ENCODE measurements around the gene ZBTB16. TPM values are rescaled to one million over a fixed set of nuclear protein-coding genes. Genes with fewer than 3 reads are reported as not detected.

Gene ZBTB16
- polyA plus RNA-seq, 3 donors, result 4.1 to 12.3 (median 8.3) TPM

DNA sequence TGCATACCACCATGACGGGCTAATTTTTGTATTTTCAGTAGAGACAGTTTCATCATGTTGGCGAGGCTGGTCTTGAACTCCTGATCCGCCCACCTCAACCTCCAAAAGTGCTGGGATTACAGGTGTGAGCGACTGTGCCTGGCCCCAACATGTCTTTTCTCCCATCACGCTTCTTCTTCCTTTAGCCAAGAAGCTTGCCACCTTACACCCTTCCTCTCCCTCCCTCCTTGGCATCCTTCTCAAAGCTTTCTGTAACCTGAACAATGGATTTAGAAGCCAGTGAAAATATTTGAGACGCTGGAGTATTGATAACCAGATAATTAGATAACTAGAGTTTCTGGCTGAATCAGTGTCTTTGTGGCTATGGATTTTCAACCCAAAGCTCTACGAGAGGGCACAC lies 225.4 kb downstream of the ZBTB16 start:
- H3K79me2 ChIP-seq (ENCODE audit: insufficient read depth, low read length), result no peaks in the 10 kb centered on the region

DNA sequence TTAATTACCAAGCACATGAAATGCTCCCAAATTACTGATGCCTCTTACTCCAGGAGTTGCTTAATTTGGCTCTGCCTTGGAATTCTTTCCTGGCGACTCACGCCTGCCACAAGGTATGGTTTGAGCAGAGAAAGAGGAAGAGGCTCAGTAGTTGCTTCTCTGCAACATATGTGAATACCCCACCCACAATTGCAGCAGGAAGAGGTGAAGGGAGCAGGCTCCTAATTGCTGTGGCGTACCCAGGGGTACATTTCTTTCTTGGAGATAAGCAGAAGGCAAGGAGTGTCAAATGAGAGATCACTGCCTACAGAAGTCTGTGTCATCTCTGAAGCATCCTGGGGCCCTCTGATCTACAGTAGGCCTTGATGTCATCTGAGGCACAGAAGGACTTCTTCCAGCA lies 226.1 kb downstream of the ZBTB16 start:
- Histone ChIP-seq H3K4me1 (ENCODE audit: control insufficient read depth in 1 of 2, insufficient read depth in 2 of 2, low read length in 2 of 2) (no peaks in the 10 kb centered on the region), H3K4me3 (replicated peaks in 1 of 3; ENCODE audit: low read depth in 2 of 3, low read length in 3 of 3) (no peak overlapping the region), H3K27me3 (ENCODE audit: control insufficient read depth in 2 of 2, insufficient read depth in 2 of 2, low read length in 2 of 2) (no peaks in the 10 kb centered on the region), H3K36me3 (replicated peaks in 1 of 2; ENCODE audit: control insufficient read depth in 1 of 2, insufficient read depth in 2 of 2, low read length in 2 of 2) (no peaks in the 10 kb centered on the region), H4K20me1 (ENCODE audit: insufficient read depth, low read length) (no peaks in the 10 kb centered on the region), H3K79me2 (ENCODE audit: insufficient read depth, low read length) (no peaks in the 10 kb centered on the region), H3K9me3 (replicated peaks in 1 of 2; ENCODE audit: control insufficient read depth in 1 of 2, insufficient read depth in 1 of 2, low read length in 2 of 2) (no peaks in the 10 kb centered on the region), H2AFZ (ENCODE audit: insufficient read depth, low read depth, low read length, poor library complexity, severe bottlenecking) (no peak overlapping the region), H3K27ac (ENCODE audit: low read depth in 1 of 2, low read length in 2 of 2) (no peak overlapping the region), H3K9ac (ENCODE audit: insufficient read depth, low read length, poor library complexity, severe bottlenecking) (no peak overlapping the region), H3K4me2 (replicated peaks; ENCODE audit: extremely low read depth, low read length, poor library complexity, severe bottlenecking) (no peak overlapping the region)
- H3K4me1 Mint-ChIP-seq, result peaks cover 2% of the 10 kb centered on the region
- H3K36me3 Mint-ChIP-seq, result no peaks in the 10 kb centered on the region
- DNase-seq, result no peak
- intact Hi-C loops (cut with micrococcal nuclease), result no loop called here
- H3K27me3 Mint-ChIP-seq (ENCODE audit: low read depth in 3 of 3), result peaks cover 0 to 5% (median 2%) of the 10 kb centered on the region in 3 donors
- no peak overlapping the region for H3K4me3 Mint-ChIP-seq
- H3K9me3 Mint-ChIP-seq, result no peaks in the 10 kb centered on the region
- TF ChIP-seq, protein P1, sequence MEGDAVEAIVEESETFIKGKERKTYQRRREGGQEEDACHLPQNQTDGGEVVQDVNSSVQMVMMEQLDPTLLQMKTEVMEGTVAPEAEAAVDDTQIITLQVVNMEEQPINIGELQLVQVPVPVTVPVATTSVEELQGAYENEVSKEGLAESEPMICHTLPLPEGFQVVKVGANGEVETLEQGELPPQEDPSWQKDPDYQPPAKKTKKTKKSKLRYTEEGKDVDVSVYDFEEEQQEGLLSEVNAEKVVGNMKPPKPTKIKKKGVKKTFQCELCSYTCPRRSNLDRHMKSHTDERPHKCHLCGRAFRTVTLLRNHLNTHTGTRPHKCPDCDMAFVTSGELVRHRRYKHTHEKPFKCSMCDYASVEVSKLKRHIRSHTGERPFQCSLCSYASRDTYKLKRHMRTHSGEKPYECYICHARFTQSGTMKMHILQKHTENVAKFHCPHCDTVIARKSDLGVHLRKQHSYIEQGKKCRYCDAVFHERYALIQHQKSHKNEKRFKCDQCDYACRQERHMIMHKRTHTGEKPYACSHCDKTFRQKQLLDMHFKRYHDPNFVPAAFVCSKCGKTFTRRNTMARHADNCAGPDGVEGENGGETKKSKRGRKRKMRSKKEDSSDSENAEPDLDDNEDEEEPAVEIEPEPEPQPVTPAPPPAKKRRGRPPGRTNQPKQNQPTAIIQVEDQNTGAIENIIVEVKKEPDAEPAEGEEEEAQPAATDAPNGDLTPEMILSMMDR (IDR thresholded peaks at IDR 0.05), result no peak
- H3K27ac Mint-ChIP-seq, result no peak overlapping the region
- whole genome bisulfite sequencing (ENCODE audit: insufficient coverage), result 60% methylated on average over 1 of the region's 3 CpGs

More for the DNA sequence above, 225.4 kb downstream of the ZBTB16 start:
- TF ChIP-seq, protein P1 (IDR thresholded peaks at IDR 0.05), result no peak
- H3K27me3 ChIP-seq (ENCODE audit: control insufficient read depth in 2 of 2, insufficient read depth in 2 of 2, low read length in 2 of 2), result no peaks in the 10 kb centered on the region
- H3K4me3 ChIP-seq (replicated peaks in 1 of 3; ENCODE audit: low read depth in 2 of 3, low read length in 3 of 3), result no peak overlapping the region
- Mint-ChIP-seq H3K9me3 (no peaks in the 10 kb centered on the region), H3K27me3 (ENCODE audit: low read depth in 3 of 3) (peaks cover 1 to 6% (median 2%) of the 10 kb centered on the region in 3 donors), H3K4me1 (peaks cover 2% of the 10 kb centered on the region), H3K4me3 (no peak overlapping the region), H3K36me3 (no peaks in the 10 kb centered on the region), H3K27ac (no peak overlapping the region)
- H3K4me2 ChIP-seq (replicated peaks; ENCODE audit: extremely low read depth, low read length, poor library complexity, severe bottlenecking), result no peak overlapping the region
- no peaks in the 10 kb centered on the region for H3K4me1 ChIP-seq (ENCODE audit: control insufficient read depth in 1 of 2, insufficient read depth in 2 of 2, low read length in 2 of 2)
- H3K9me3 ChIP-seq (replicated peaks in 1 of 2; ENCODE audit: control insufficient read depth in 1 of 2, insufficient read depth in 1 of 2, low read length in 2 of 2), result no peaks in the 10 kb centered on the region
- WGBS (ENCODE audit: insufficient coverage), result 100% methylated on average over 3 of the region's 7 CpGs
- no peak overlapping the region for H3K27ac ChIP-seq (ENCODE audit: low read depth in 1 of 2, low read length in 2 of 2)
- intact Hi-C loops (cut with micrococcal nuclease), result no loop called here
- DNase-seq, result no peak
- no peak overlapping the region for H2AFZ ChIP-seq (ENCODE audit: insufficient read depth, low read depth, low read length, poor library complexity, severe bottlenecking)
- no peaks in the 10 kb centered on the region for H4K20me1 ChIP-seq (ENCODE audit: insufficient read depth, low read length)
- H3K9ac ChIP-seq (ENCODE audit: insufficient read depth, low read length, poor library complexity, severe bottlenecking), result no peak overlapping the region
- H3K36me3 ChIP-seq (replicated peaks in 1 of 2; ENCODE audit: control insufficient read depth in 1 of 2, insufficient read depth in 2 of 2, low read length in 2 of 2), result no peaks in the 10 kb centered on the region
